Mesothelial cell of epicardium (in vitro differentiated cells): ENCODE measurements around the gene AGL. TPM values are rescaled to one million over a fixed set of nuclear protein-coding genes. Genes with fewer than 3 reads are reported as not detected.
"Not testable (repeated sequence)": the region's sequence is repeated elsewhere in the genome, so short reads cannot be mapped to it uniquely, and the experiment has no call there.

ENCODE experiments used
- DNase-seq, 2 experiments: peaks; one replicate each; pipeline ENCODE4 v3.0.0; 2021; ENCODE audit warnings: low spot score in 2 of 2; ENCODE audit not compliant: unreplicated experiment in 2 of 2
- H3K27ac Mint-ChIP-seq: 2 replicates; pipeline ENCODE4 v1.8.0; 2021; ENCODE audit warnings: mixed read lengths
- H3K27me3 Mint-ChIP-seq: 2 replicates; pipeline ENCODE4 v1.8.0; 2021; ENCODE audit warnings: low read depth, mixed read lengths
- H3K36me3 Mint-ChIP-seq: 2 replicates; pipeline ENCODE4 v1.8.0; 2021; ENCODE audit warnings: mixed read lengths
- H3K4me1 Mint-ChIP-seq: 2 replicates; pipeline ENCODE4 v1.8.0; 2021; ENCODE audit warnings: mixed read lengths
- H3K4me3 Mint-ChIP-seq: 2 replicates; pipeline ENCODE4 v1.8.0; 2021; ENCODE audit warnings: mild to moderate bottlenecking, moderate library complexity, mixed read lengths
- H3K9me3 Mint-ChIP-seq: 2 replicates; pipeline ENCODE4 v1.8.0; 2021; ENCODE audit warnings: mixed read lengths
- CTCF ChIP-seq: fragments of 200-600 bp; sonication (generic); IDR thresholded peaks from one replicate; pipeline ENCODE4 v1.5.0; 2021; ENCODE audit warnings: antibody characterized with exemption; ENCODE audit not compliant: unreplicated experiment
- total RNA-seq: library from RNA; stranded (reverse); gene quantifications from 3 replicates; pipeline ENCODE4 v1.2.1, GENCODE V29; 2021

Gene AGL
- total RNA-seq, 1 donor from 2014 or later = 27.1 TPM

DNA sequence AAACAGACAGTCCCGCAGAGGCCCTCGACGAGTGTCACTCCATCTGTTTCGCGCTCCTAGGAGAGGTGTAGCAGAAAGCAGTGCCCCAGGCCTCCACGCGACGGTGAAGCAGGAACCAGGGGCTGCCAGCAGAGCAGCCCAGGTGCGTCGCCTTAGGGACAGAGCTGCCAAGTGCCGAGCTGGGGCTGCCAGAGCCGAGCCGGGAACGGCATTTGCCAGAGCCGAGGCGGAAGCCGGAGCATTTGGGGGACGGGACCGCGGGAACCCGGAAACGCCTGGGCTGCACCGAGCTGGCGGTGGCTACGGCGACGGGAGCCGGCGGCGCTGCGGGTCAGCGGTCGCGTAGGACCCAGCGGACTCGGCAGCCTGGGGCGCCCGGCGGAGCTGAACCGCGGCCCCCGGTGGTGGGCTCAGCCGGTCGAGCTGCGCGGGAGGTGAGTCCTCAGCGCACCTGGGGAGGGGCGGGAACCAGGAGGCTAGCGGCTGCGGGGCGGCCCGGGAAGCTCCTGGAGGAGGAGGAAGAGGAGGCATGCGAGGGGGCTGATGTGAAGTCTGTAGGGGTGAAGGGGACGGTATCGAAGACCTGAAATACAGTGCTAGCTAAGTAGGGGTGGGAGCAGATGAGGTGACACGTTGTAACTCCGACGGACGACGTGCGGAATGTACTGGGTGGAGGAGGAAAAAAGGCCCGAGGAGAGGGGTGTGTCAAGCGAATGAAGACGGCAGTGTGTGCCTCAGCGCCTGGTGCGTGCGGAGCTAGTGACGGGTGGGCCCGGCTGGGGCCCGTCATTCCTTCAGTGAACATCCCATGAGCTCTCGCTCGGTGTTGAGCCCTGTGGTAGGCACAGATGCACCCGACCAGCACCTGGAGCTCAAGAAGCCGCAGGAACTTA is 119.8 kb downstream of the AGL start, which contains the start of gene SLC35A3:
TSS of gene SLC35A3 (plus strand) at position 268 of the 893 bp plus-strand sequence. CDS start 23,559 bp downstream, outside the sequence.
- peaks cover 46% of the 10 kb centered on the region for H3K4me1 Mint-ChIP-seq
- peak within 1 kb of the TSS; percentile 99 for H3K27ac Mint-ChIP-seq
- H3K4me3 Mint-ChIP-seq = peak within 1 kb of the TSS; percentile 100
- H3K9me3 Mint-ChIP-seq = no peaks in the 10 kb centered on the region
- TF ChIP-seq CTCF = no peak
- peak; percentile 46 to 82 for DNase-seq
- no peaks in the 10 kb centered on the region for H3K27me3 Mint-ChIP-seq
- no peaks in the 10 kb centered on the region for H3K36me3 Mint-ChIP-seq

- Mint-ChIP-seq H3K4me3 (peak overlapping the region; percentile 100), H3K27me3 (no peaks in the 10 kb centered on the region), H3K4me1 (peaks cover 38% of the 10 kb centered on the region), H3K27ac (peak overlapping the region; percentile 99), H3K9me3 (no peaks in the 10 kb centered on the region), H3K36me3 (peaks cover 4% of the 10 kb centered on the region)
- TF ChIP-seq CTCF = no peak
- no peak for DNase-seq
Observed at GRCh38 chr1:99970713-99971255, 120.6 kb downstream of the AGL start.

- Mint-ChIP-seq H3K4me1 (peaks cover 35% of the 10 kb centered on the region), H3K4me3 (peak overlapping the region; percentile 46), H3K27ac (peak overlapping the region; percentile 21)
- not testable (repeated sequence) for DNase-seq, H3K36me3 Mint-ChIP-seq, H3K9me3 Mint-ChIP-seq, H3K27me3 Mint-ChIP-seq
Observed at GRCh38 chr1:99972066-99972465, 121.9 kb downstream of the AGL start.

Other genes starting within 250 kb of the AGL start
- 0.32 to 0.58 TPM (median 0.49 TPM) in 3 replicates for gene PALMD, start 204.2 kb upstream of the AGL start, total RNA-seq
- 19.5 to 22.5 TPM (median 20.4 TPM) in 3 replicates for gene FRRS1, start 83.7 kb upstream of the AGL start, total RNA-seq
- 20.6 to 24.2 TPM (median 22.2 TPM) in 3 replicates for gene SLC35A3, start 119.6 kb downstream of the AGL start, total RNA-seq